CD4-positive, alpha-beta T cell treated with Interleukin-21 for 1 hour (primary cell): ENCODE results near the gene ROBO2.

Source experiments
- DNase-seq: peaks from one replicate; pipeline ENCODE4 v3.0.0-alpha.2; 2020

ROBO2 gene

GRCh38 chr3:77605308-77605707, 565.4 kb downstream of the ROBO2 start:
- DNase-seq: no peak

- DNase-seq: no peak
Observed at GRCh38 chr3:77605865-77606264, 566.0 kb downstream of the ROBO2 start.

GRCh38 chr3:77606372-77606771, 566.5 kb downstream of the ROBO2 start:
- DNase-seq: no peak

- no peak for DNase-seq
Observed at GRCh38 chr3:77618686-77619085, 578.8 kb downstream of the ROBO2 start.

- DNase-seq: no peak
Observed at GRCh38 chr3:77620009-77620408, 580.1 kb downstream of the ROBO2 start.

- DNase-seq: no peak
Observed at GRCh38 chr3:77623500-77623899, 583.6 kb downstream of the ROBO2 start.

- DNase-seq: no peak
Observed at GRCh38 chr3:77626157-77626556, 586.3 kb downstream of the ROBO2 start.

GRCh38 chr3:77648214-77648613, 608.3 kb downstream of the ROBO2 start:
- DNase-seq: no peak

- no peak for DNase-seq
Observed at GRCh38 chr3:77648664-77649063, 608.8 kb downstream of the ROBO2 start.

- no peak for DNase-seq
Observed at GRCh38 chr3:77652624-77653023, 612.7 kb downstream of the ROBO2 start.

- no peak for DNase-seq
Observed at GRCh38 chr3:77655396-77655795, 615.5 kb downstream of the ROBO2 start.

GRCh38 chr3:77660718-77661117, 620.8 kb downstream of the ROBO2 start:
- DNase-seq: no peak

- no peak for DNase-seq
Observed at GRCh38 chr3:77667901-77668300, 628.0 kb downstream of the ROBO2 start.

GRCh38 chr3:77668376-77668775, 628.5 kb downstream of the ROBO2 start:
- DNase-seq: no peak

GRCh38 chr3:77672016-77672415, 632.1 kb downstream of the ROBO2 start:
- no peak for DNase-seq

GRCh38 chr3:77682162-77682561, 642.3 kb downstream of the ROBO2 start:
- DNase-seq: no peak

GRCh38 chr3:77684115-77684514, 644.2 kb downstream of the ROBO2 start:
- DNase-seq: no peak

GRCh38 chr3:77685713-77686112, 645.8 kb downstream of the ROBO2 start:
- no peak for DNase-seq

GRCh38 chr3:77686560-77686959, 646.7 kb downstream of the ROBO2 start:
- DNase-seq: no peak

- DNase-seq: no peak
Observed at GRCh38 chr3:77687545-77687944, 647.6 kb downstream of the ROBO2 start.

GRCh38 chr3:77690284-77690845, 650.5 kb downstream of the ROBO2 start:
- DNase-seq: no peak

- DNase-seq: no peak
Observed at GRCh38 chr3:77693147-77693546, 653.2 kb downstream of the ROBO2 start.

- DNase-seq: no peak
Observed at GRCh38 chr3:77699125-77699691, 659.3 kb downstream of the ROBO2 start.
